HepG2 (cell line): ENCODE measurements around the gene FKBP1A. TPM values are rescaled to one million over a fixed set of nuclear protein-coding genes. Genes with fewer than 3 reads are reported as not detected.

Source experiments
- ADNP ChIP-seq: sonication (generic); formaldehyde crosslinking; IDR thresholded peaks from 2 replicates; pipeline ENCODE4 v1.4.0; 2020; ENCODE audit warnings: missing genetic modification reagents
- AKAP8 ChIP-seq: sonication (generic); formaldehyde crosslinking; IDR thresholded peaks from 2 replicates; pipeline ENCODE4 v1.5.1; 2020; ENCODE audit warnings: mild to moderate bottlenecking, missing genetic modification reagents
- CTCF ChIP-seq: sonication (generic); formaldehyde crosslinking; IDR thresholded peaks from 2 replicates; pipeline ENCODE4 v1.5.0; 2020; ENCODE audit warnings: mild to moderate bottlenecking, missing genetic modification reagents, moderate library complexity
- ETV6 ChIP-seq: sonication (generic); formaldehyde crosslinking; conservative IDR thresholded peaks from 2 replicates; pipeline ENCODE4 v1.4.0; 2020; ENCODE audit warnings: missing genetic modification reagents
- FOXJ3 ChIP-seq: sonication (generic); formaldehyde crosslinking; IDR thresholded peaks from 2 replicates; pipeline ENCODE4 v1.4.0; 2020; ENCODE audit warnings: missing genetic modification reagents, mild to moderate bottlenecking, borderline replicate concordance
- GPN1 ChIP-seq: sonication (generic); formaldehyde crosslinking; IDR thresholded peaks from 2 replicates; pipeline ENCODE4 v1.5.1; 2020; ENCODE audit warnings: missing genetic modification reagents, borderline replicate concordance
- MBD4 ChIP-seq: IDR thresholded peaks from 2 replicates; pipeline ENCODE4 v1.6.1; 2012; ENCODE audit warnings: low read length, inconsistent platforms, borderline replicate concordance
- MYC ChIP-seq: sonication (generic); formaldehyde crosslinking; IDR thresholded peaks from 2 replicates; pipeline ENCODE4 v1.9.0; 2021; ENCODE audit warnings: missing genetic modification reagents, borderline replicate concordance
- NFATC3 ChIP-seq: sonication (generic); formaldehyde crosslinking; IDR thresholded peaks from 2 replicates; pipeline ENCODE4 v1.5.1; 2020; ENCODE audit warnings: mild to moderate bottlenecking, missing genetic modification reagents
- PCBP2 ChIP-seq: fragments of 200-400 bp; formaldehyde crosslinking; optimal IDR thresholded peaks from 2 replicates; pipeline ENCODE3; 2018; ENCODE audit warnings: low read length, low read depth; ENCODE audit not compliant: poor library complexity, severe bottlenecking
- POLR2AphosphoS2 ChIP-seq: IDR thresholded peaks from 2 replicates; pipeline ENCODE4 v1.6.1; 2011; ENCODE audit warnings: low read depth, low read length, improper control_type of control experiment
- PTBP1 ChIP-seq: fragments of 200-400 bp; formaldehyde crosslinking; IDR thresholded peaks from 2 replicates; pipeline ENCODE4 v1.6.1; 2018; ENCODE audit warnings: low read length, low read depth; ENCODE audit not compliant: poor library complexity, severe bottlenecking
- ZBTB37 ChIP-seq: sonication (generic); formaldehyde crosslinking; IDR thresholded peaks from 2 replicates; pipeline ENCODE4 v1.4.0; 2020; ENCODE audit warnings: mild to moderate bottlenecking, missing genetic modification reagents
- ZNF160 ChIP-seq: sonication (generic); formaldehyde crosslinking; IDR thresholded peaks from 2 replicates; pipeline ENCODE4 v1.8.0; 2022; ENCODE audit warnings: mild to moderate bottlenecking, inconsistent platforms, missing genetic modification reagents
- ZNF556 ChIP-seq: sonication (generic); formaldehyde crosslinking; IDR thresholded peaks from 2 replicates; pipeline ENCODE4 v1.4.0; 2020; ENCODE audit warnings: mild to moderate bottlenecking, missing genetic modification reagents, borderline replicate concordance
- ZNF768 ChIP-seq: sonication (generic); formaldehyde crosslinking; IDR thresholded peaks from 2 replicates; pipeline ENCODE4 v1.4.0; 2020; ENCODE audit warnings: missing genetic modification reagents
- ZNF879 ChIP-seq: sonication (generic); formaldehyde crosslinking; IDR thresholded peaks from 2 replicates; pipeline ENCODE4 v1.8.1; 2023; ENCODE audit warnings: missing genetic modification reagents
- ZNF883 ChIP-seq: sonication (generic); formaldehyde crosslinking; IDR thresholded peaks from 2 replicates; pipeline ENCODE4 v1.5.1; 2020; ENCODE audit warnings: mild to moderate bottlenecking, missing genetic modification reagents; ENCODE audit errors: not compliant biosample characterization
- ZSCAN5A ChIP-seq: sonication (generic); formaldehyde crosslinking; IDR thresholded peaks from 2 replicates; pipeline ENCODE4 v1.8.0; 2022; ENCODE audit warnings: mild to moderate bottlenecking, missing genetic modification reagents, borderline replicate concordance
- polyA plus RNA-seq, 8 experiments: library from polyadenylated mRNA; depleted of rRNA in 3 of 8; stranded (reverse) in 7 of 8; unstranded in 1 of 8; fragments of >200 nt; fragmentation: Illumina TruSeq in 4 of 8; extraction: Trizol in 4 of 8; gene quantifications; 2 replicates each; pipeline versions ENCODE4 v1.2.1 to v1.2.3, GENCODE V29; 2011 to 2016; ENCODE audit warnings: low read depth in 4 of 8, missing spikeins in 1 of 8, mixed read lengths in 1 of 8; ENCODE audit not compliant: insufficient read depth in 1 of 8
- total RNA-seq, 5 experiments: library from RNA; depleted of rRNA; stranded (reverse); fragments of >200 nt; fragmentation: Illumina TruSeq; extraction: Trizol; gene quantifications; 2 replicates each; pipeline ENCODE4 v1.2.3, GENCODE V29; 2016; ENCODE audit warnings: low read depth in 1 of 5
- TF ChIP-seq, protein P1 (sequence below): sonication (generic); formaldehyde crosslinking; IDR thresholded peaks from 2 replicates; pipeline ENCODE4 v1.4.0; 2020; ENCODE audit warnings: missing genetic modification reagents
- TF ChIP-seq, protein P2 (sequence below): sonication (generic); formaldehyde crosslinking; IDR thresholded peaks from 2 replicates; pipeline ENCODE4 v1.5.1; 2020; ENCODE audit warnings: mild to moderate bottlenecking, moderate library complexity, missing genetic modification reagents

Gene FKBP1A
- total and polyA plus RNA-seq, 2 of the 13 experiments (the other 11 are each of a cell fraction or from before 2014, with no cell fraction given): 119 to 468 TPM

DNA sequence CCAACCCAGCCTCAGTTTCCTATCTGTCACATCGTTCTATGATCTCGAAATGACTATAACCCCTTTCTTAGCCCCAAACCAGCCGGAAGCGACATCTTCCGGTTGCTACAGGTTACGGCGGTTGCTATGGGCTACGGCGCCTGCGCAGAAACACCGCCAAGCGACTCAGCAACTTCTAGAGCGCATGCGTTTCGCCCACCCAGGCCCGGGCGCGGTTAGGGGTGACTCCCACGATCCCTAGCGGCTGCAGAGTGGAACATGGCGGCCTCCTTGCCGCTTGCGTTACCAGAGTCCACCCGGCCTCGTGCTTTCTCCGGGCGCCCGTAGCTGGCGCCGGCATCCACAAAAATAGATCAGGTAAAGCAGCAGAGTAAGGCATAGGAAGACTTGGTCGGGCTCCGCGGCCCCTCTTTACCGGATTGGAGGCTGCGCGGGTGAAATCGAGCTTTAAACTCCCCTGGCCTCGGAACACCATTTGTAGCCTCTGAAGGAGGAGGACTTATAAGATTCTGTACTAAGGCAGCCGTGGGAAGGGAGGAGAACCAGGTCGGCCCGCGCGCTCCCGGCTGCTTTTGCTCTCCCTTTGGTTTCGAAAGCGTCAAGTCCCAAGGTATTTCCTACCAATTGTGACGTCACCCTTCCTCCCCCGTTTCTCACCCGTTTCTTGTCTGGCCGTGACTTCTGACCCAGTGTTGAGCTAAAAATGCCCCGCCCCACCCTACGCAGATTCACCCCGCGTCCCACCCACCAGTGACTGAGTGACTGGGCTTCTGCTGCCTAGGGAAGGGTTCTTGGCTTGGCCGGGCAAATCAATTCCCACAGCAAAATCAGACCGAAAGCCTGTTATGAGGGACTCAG, 67.5 kb downstream of the FKBP1A start (continued):
- TF ChIP-seq, protein P1, sequence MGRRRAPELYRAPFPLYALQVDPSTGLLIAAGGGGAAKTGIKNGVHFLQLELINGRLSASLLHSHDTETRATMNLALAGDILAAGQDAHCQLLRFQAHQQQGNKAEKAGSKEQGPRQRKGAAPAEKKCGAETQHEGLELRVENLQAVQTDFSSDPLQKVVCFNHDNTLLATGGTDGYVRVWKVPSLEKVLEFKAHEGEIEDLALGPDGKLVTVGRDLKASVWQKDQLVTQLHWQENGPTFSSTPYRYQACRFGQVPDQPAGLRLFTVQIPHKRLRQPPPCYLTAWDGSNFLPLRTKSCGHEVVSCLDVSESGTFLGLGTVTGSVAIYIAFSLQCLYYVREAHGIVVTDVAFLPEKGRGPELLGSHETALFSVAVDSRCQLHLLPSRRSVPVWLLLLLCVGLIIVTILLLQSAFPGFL: no peak
- TF ChIP-seq AKAP8 (CRISPR knock-in tag) (peak; percentile 86; the same call in 1 of the 2 replicates), POLR2AphosphoS2 (peak; percentile 91), ZBTB37 (CRISPR knock-in tag) (no peak), PCBP2 (no peak), ZNF879 (CRISPR knock-in tag) (peak; percentile 63; the same call in 1 of the 2 replicates), ZSCAN5A (CRISPR knock-in tag) (peak; percentile 54; the same call in 1 of the 2 replicates), FOXJ3 (CRISPR knock-in tag) (peak; percentile 76), ZNF160 (CRISPR knock-in tag) (peak; percentile 54; the same call in 1 of the 2 replicates), ADNP (CRISPR knock-in tag) (no peak), NFATC3 (CRISPR knock-in tag) (peak; percentile 87; the same call in 1 of the 2 replicates), ETV6 (peak; percentile 91), ZNF556 (CRISPR knock-in tag) (peak; percentile 61; the same call in 1 of the 2 replicates), MBD4 (no peak), PTBP1 (peak; percentile 96), CTCF (peak; percentile 43; the same call in 1 of the 2 replicates), ZNF883 (CRISPR knock-in tag) (no peak), MYC (peak; percentile 99), GPN1 (CRISPR knock-in tag) (0 out of 2 replicates have a peak, but pooled peaks have one; percentile 25), ZNF768 (CRISPR knock-in tag) (peak; percentile 85)
- TF ChIP-seq, protein P2, sequence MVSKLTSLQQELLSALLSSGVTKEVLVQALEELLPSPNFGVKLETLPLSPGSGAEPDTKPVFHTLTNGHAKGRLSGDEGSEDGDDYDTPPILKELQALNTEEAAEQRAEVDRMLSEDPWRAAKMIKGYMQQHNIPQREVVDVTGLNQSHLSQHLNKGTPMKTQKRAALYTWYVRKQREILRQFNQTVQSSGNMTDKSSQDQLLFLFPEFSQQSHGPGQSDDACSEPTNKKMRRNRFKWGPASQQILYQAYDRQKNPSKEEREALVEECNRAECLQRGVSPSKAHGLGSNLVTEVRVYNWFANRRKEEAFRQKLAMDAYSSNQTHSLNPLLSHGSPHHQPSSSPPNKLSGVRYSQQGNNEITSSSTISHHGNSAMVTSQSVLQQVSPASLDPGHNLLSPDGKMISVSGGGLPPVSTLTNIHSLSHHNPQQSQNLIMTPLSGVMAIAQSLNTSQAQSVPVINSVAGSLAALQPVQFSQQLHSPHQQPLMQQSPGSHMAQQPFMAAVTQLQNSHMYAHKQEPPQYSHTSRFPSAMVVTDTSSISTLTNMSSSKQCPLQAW: peak; percentile 92
